ENCODE data around the gene TBCK. TPM values are rescaled to one million over a fixed set of nuclear protein-coding genes. Genes with fewer than 3 reads are reported as not detected.

The TBCK gene
- total RNA-seq, 1 donor from 2014 or later: 14.6 TPM

- DNase-seq (ENCODE audit: low read depth in 2 of 2): peak; percentile 88 to 92
Observed at GRCh38 chr4:106287353-106287969, 28.5 kb downstream of the TBCK start.

- DNase-seq (ENCODE audit: low read depth in 2 of 2): peak in 1 of 2 donors; percentile 45
Observed at GRCh38 chr4:106286611-106287010, 29.4 kb downstream of the TBCK start.

GRCh38 chr4:106284227-106284626 lies 31.8 kb downstream of the TBCK start:
- no peak for DNase-seq (ENCODE audit: low read depth in 2 of 2)

GRCh38 chr4:106277140-106277675 lies 38.8 kb downstream of the TBCK start:
- peak in 1 of 2 donors; percentile 46 for DNase-seq (ENCODE audit: low read depth in 2 of 2)

GRCh38 chr4:106273831-106274230 lies 42.2 kb downstream of the TBCK start:
- DNase-seq (ENCODE audit: low read depth in 2 of 2): peak; percentile 37 to 63

- peak in 1 of 2 donors; percentile 32 for DNase-seq (ENCODE audit: low read depth in 2 of 2)
Observed at GRCh38 chr4:106270736-106271135, 45.3 kb downstream of the TBCK start.

GRCh38 chr4:106269711-106270110 lies 46.3 kb downstream of the TBCK start:
- DNase-seq (ENCODE audit: low read depth in 2 of 2): no peak

- DNase-seq (ENCODE audit: low read depth in 2 of 2): no peak
Observed at GRCh38 chr4:106268786-106269185, 47.2 kb downstream of the TBCK start.

- DNase-seq (ENCODE audit: low read depth in 2 of 2): peak; percentile 50 to 71
Observed at GRCh38 chr4:106266201-106266600, 49.8 kb downstream of the TBCK start.

GRCh38 chr4:106264331-106264728 lies 51.7 kb downstream of the TBCK start:
- no peak for DNase-seq (ENCODE audit: low read depth in 2 of 2)

- no peak for DNase-seq (ENCODE audit: low read depth in 2 of 2)
Observed at GRCh38 chr4:106263594-106264330, 52.2 kb downstream of the TBCK start.

GRCh38 chr4:106261980-106262379 lies 54.0 kb downstream of the TBCK start:
- DNase-seq (ENCODE audit: low read depth in 2 of 2): no peak

GRCh38 chr4:106258145-106259045 lies 57.6 kb downstream of the TBCK start:
- no peak for DNase-seq (ENCODE audit: low read depth in 2 of 2)

- DNase-seq (ENCODE audit: low read depth in 2 of 2): no peak
Observed at GRCh38 chr4:106256190-106256589, 59.8 kb downstream of the TBCK start.

GRCh38 chr4:106255195-106255594 lies 60.8 kb downstream of the TBCK start:
- no peak for DNase-seq (ENCODE audit: low read depth in 2 of 2)

GRCh38 chr4:106253364-106254129 lies 62.5 kb downstream of the TBCK start:
- no peak for DNase-seq (ENCODE audit: low read depth in 2 of 2)

GRCh38 chr4:106247600-106247999 lies 68.4 kb downstream of the TBCK start:
- no peak for DNase-seq (ENCODE audit: low read depth in 2 of 2)

- DNase-seq (ENCODE audit: low read depth in 2 of 2): no peak
Observed at GRCh38 chr4:106246441-106246840, 69.6 kb downstream of the TBCK start.

GRCh38 chr4:106245176-106245575 lies 70.8 kb downstream of the TBCK start:
- peak in 1 of 2 donors; percentile 4 for DNase-seq (ENCODE audit: low read depth in 2 of 2)

- DNase-seq (ENCODE audit: low read depth in 2 of 2): no peak
Observed at GRCh38 chr4:106240699-106241098, 75.3 kb downstream of the TBCK start.

GRCh38 chr4:106238820-106239420 lies 77.1 kb downstream of the TBCK start:
- peak; percentile 0 to 23 for DNase-seq (ENCODE audit: low read depth in 2 of 2)
